GM21447 (cell line): ENCODE measurements around the gene MROH9.

Experiments
- ATAC-seq: cut with Tn5 transposase; IDR thresholded peaks from one replicate; pipeline ENCODE4 v1.9.1; 2021; ENCODE audit not compliant: unreplicated experiment

Gene MROH9

DNA sequence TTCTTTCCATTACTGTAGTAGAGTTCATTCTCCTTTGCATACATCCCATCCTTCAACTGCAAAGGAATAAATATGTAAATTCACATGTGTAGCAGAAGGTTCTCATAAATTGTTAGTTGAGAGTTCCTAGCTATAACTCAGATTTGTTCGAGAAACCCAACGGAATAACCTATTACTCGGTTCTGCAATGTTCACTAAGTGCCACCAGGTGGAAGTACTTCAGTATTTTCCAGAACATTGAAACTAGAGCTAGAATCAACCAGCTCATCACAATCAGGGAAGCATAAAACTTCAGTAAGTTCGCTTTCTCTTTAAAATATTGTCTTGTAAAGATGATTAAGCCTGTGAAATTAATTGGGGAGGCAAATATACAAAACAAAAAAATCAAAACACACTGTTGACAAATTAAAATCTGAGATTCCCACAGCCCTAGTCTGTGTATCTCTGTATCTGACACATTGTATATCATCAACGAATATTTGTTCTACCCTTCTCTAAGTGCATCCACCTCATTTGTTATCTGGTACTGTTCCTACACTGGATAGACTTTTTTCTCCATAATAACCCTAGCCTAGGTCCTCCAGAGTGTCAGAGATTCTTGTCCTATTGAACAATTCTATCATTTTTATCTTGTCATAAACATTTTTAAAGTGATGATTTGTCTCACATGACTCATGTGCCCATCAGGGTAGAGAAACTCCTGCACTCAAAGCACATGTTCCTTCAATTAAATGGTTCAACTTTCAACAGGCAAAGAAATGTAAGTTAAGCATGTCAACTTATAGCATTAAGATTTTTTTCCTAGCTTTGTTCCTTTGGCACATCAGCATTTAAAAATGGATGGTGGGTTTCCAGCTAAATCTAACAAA is 31.9 kb downstream of the MROH9 start:
- no peak for ATAC-seq

DNA sequence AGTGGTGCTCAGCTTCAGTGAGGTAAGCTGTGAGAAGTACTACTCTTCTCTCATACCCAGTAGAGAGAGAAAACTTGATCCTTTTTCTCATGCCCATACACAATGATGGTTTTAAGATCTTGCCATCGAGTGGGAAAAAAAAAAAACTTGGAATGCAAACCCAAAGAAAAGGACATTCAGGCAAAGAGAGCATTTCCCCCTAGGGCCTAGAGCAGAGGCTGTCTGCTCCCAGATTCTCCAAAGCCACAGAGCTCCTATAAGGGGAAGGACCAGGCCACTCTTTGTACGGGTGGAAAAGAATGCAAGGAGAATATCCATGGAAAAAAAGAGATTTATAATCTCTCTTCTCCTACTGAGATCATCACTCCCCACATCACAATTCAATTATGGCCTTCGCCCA is 34.9 kb downstream of the MROH9 start:
- ATAC-seq: no peak

- ATAC-seq: no peak
These were observed 43.1 kb downstream of the MROH9 start for GRCh38 chr1:170978371-170978910.

DNA sequence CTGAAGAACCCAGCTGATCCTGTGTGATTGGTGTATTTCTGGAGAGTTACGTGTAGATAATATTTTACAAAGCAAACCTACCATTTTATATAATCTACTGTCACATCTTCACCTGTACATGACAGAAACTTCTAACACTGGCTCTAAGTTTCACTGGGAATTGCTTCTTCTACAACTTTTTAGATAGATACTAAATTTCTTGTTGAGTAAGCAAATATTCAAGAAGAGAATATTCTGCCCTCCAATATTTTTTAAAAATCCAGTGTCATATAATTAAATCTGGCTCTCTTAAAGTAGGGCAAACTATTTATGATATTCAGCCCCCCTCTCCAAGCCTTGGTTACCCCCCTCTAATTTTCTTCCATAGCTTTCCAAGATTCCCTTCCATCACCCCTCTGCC is 50.1 kb downstream of the MROH9 start:
- ATAC-seq: no peak

GRCh38 chr1:170986901-170987300 is 51.6 kb downstream of the MROH9 start:
- no peak for ATAC-seq

DNA sequence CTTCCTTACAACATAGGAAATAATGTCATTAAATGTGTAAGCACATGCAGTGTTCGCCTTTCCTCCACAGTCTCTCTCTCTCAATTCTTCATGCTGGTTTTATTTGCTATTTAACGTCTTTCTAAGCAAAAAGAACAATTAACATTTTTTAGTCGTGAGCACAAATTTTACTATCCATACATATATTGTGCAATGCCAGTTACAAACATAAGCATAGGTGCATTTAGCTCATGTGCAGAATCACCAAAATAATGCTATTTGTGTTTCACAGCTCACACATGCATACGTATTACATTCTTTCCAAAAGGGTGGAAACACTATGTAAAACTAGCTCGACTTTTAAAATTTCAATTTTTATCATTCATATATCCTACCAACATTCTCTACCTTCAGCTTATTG is 52.1 kb downstream of the MROH9 start:
- ATAC-seq: no peak

- no peak for ATAC-seq
These were observed 57.8 kb downstream of the MROH9 start for GRCh38 chr1:170993151-170993550.

DNA sequence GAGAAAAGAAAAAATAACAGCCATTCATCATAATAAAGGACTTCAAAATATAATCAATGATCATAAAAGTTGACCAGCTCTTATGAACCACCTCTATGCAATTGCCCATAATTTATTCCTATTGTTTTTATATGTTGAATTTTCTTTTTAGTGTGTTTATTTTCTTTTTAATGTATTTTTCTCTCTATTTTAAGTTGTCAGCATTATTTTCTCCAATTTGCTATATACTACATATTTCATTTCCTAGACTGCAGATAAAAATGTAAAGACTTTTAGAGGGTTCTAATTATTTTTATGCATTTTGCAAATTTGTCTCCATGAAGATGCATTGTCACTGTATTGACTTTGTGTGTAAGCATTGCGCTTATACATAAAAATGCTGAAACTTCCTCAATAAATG is 58.4 kb downstream of the MROH9 start:
- ATAC-seq: no peak

DNA sequence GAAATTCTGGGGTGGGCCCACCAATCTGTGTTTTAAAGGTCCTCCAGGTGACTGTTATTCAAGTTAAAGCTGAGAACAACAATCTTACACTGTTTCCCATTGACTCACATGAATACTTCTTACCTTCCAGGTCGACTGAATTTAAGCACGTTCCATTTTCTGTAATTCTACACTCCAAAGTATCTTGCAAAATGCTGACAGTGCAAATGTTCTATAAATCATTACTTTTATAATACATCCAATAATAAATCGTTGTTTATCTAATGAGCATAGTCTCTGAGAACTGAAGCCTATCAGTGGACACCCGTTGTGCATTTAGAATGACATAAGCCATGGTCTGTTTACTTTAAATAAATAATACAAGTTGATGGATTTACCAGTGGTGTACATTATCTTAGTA is 79.5 kb downstream of the MROH9 start:
- ATAC-seq: no peak

DNA sequence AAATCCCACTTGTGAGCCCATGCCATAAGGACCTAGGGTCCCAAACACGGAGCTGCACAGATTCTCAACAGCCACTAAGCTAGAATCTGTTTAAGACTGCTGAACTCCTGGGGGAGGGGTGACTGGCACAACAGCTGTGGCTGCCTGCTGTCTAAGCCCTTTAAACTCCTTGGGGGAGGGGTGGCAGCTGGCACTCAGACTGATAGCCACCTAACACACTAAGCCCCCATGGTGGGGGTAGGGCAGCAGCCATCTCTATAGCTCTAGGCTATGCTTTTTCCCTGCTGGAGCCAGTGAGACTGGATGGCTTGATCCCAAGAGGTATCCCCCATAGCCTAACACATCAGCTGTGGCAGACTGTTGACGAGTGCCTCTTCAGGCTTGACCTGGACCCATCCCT is 82.1 kb downstream of the MROH9 start:
- ATAC-seq: no peak

DNA sequence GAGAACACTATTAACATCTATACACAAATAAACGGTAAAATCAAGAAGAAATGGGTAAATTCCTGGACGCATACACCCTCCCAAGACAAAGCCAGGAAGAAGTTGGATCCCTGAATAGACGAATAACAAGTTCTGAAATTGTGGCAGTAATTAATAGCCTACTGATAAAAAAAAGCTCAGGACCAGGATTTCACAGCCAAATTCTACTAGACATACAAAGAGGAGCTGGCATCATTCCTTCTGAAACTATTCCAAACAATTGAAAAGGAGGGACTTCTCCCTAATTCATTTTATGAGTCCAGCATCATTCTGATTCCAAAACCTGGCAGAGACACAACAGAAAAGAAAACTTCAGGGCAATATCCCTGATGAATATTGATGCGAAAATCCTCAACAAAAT is 84.6 kb downstream of the MROH9 start:
- no peak for ATAC-seq

DNA sequence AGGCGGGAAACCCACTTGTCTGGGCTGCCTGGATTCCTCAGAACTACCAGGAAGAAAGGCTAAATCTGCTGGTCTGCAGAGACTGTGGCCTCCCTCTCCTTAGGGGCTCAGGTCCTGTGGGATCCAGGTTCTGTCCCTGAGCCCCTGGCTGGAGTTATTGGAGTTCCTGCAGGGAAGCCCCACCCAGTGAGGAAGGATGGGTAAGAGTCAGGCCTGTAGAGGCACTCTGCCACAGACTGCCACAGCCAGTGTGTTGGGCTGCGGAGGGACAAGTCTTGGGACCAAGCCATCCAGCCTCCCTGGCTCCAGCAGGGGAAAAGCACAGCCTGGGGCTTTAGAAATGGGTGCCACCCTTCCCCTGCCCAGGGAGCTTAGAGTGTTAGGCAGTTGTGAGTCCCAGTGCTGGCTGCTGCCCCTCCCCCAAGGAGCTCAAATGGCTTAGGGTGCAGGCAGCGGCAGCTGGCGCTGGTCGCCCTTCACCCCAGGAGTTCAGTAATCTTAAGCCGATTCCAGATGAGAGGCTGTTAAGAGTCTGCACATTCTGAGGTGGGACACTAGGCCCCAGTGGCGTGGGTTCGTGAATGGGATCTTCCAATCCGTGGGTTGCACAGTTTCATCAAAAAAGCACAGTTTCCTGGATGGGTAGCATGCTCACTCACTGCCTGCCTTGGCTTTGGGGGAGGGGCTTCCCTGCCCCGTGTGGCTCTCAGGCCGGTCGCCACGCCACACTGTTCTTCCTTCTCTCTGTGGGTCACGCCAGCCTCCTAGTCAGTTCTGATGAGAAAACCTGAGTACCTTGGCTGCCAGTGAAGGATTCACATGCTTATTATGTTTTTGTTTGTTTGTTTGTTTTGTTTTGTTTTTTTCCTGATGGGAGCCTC is 97.7 kb downstream of the MROH9 start:
- no peak for ATAC-seq

GRCh38 chr1:171037626-171038025 is 102.3 kb downstream of the MROH9 start:
- no peak for ATAC-seq

- no peak for ATAC-seq
These were observed 103.0 kb downstream of the MROH9 start for GRCh38 chr1:171038284-171038683.

- no peak for ATAC-seq
These were observed 112.7 kb downstream of the MROH9 start for GRCh38 chr1:171048014-171048413.

DNA sequence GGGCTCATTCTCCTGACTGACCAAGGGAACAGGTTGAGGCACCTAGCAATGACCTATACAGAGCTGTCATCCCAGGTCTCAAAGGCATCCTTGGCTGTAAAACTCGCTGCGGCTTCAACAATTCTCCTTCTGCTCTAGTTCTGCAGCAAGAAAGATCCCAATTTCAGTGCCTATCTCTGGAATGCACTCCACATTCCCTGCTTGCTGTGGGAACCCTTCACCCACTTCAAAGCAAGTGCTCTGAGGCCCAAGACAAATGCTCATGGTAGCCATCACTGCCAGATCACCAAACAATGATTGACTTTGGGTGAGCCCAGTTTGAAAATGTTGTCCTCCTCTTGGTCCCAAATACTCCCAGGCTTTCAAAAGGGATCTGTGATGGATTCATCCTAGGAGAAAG is 117.6 kb downstream of the MROH9 start:
- no peak for ATAC-seq

DNA sequence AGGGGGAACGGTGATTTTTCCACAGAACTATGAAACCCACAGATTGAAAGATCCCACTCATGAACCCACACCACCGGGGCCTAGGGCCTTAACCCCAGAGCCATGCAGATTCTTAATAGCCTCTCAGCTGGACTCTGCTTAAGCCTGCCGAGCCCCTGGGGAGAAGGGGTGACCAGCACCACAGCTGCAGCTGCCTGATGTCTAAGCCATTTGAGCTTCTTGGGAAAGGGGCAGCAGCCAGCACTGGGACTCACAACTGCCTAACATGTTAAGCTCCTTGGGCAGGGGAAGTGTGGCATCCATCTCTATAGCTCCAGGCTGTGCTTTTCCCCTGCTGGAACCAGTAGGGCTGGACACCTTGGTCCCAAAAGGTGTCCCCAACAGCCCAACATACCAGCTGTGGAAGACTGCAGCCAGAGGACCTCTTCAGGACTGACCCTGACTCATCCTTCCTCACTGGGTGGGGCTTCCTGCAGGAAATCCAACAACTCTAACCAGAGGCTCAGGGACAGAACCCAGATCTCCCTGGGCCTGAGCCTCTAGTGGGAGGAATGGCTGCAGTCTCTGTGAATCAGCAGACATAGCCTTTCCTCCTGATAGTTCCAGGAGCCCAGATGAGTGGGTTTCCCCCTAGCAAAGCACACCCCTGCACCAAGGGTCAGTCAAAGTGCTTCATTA is 120.8 kb downstream of the MROH9 start:
- no peak for ATAC-seq

GRCh38 chr1:171061425-171062143 is 126.2 kb downstream of the MROH9 start:
- no peak for ATAC-seq

GRCh38 chr1:171062902-171063301 is 127.6 kb downstream of the MROH9 start:
- ATAC-seq: no peak

GRCh38 chr1:171075041-171075440 is 139.7 kb downstream of the MROH9 start:
- ATAC-seq: no peak

DNA sequence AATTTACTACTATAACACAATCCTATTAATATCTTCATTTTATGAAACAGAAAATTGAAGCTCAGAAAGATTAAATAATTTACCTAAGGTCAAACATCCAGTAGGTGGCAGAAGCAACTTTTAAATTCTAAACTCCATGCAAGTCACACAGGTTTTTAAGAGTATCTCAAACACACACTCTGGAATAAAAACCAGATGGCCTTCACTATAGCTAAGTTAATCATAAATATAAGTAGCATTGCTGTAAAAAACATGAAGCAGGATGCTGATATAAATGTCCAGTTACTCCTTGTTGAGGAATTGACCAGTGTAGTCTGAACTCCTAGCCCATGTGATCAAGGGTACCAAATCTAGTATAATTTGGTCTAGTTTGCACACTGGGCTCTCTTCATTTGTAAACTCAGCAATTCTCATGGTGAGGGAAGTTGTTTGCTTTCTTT is 146.0 kb downstream of the MROH9 start:
- ATAC-seq: no peak
